Measurements from ENCODE around the gene ANGPTL8.

GRCh38 chr19:11290256-11290655, 50.8 kb downstream of the ANGPTL8 start:
- TF ChIP-seq CTCF (IDR thresholded peaks at IDR 0.05) (no peak), POLR2A (IDR thresholded peaks at IDR 0.05) (no peak)
